GDM1 (cell line): ENCODE measurements around the gene ATP6V0A1.
"Not testable (repeated sequence)": the region's sequence is repeated elsewhere in the genome, so short reads cannot be mapped to it uniquely, and the experiment has no call there.

ENCODE experiments used
- DNase-seq: peaks from one replicate; lab custom pipeline; 2025; lab: John Stamatoyannopoulos, UW

ATP6V0A1 gene

DNA sequence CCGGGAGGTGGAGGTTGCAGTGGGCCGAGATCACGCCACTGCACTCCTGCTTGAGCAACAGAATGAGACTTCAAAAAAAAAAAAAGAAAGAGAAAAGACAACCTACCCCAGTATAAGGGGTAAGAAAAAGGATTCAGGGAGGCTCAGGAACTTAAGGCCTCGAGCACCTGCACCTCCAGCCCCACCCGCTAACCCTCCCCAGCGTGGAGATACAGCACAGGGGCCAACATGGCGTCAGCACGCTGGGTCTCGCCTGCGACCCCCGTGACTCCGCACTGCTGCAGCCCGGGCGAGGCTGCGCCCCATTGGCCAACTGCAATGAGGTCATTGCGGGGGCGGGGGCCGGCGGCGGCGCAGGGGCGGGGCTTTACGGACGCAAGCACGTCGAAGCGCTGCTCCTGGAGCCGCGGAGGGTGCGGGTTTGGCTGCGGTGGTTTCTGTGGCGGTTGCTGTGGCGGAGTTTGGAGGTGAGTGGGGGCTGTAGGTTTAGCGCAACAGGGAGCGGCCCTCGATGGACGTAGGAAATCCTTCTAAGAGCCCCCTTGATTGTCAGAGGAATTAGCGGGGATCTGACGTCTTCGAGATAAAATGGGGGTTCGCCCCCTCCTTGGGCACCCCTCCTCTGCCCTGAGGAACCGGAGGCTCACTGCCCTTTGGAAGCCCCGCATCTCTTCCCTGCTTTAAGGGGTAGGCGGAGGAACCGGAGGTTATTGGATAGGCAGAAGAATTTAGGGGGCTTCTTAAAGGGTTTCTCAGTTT, at the start of gene ATP6V0A1:
Gene ATP6V0A1, plus strand, starts transcription at position 382 of the 759 bp plus-strand sequence. CDS start 2,017 bp downstream, outside the sequence.
- peak; percentile 82 for DNase-seq

DNA sequence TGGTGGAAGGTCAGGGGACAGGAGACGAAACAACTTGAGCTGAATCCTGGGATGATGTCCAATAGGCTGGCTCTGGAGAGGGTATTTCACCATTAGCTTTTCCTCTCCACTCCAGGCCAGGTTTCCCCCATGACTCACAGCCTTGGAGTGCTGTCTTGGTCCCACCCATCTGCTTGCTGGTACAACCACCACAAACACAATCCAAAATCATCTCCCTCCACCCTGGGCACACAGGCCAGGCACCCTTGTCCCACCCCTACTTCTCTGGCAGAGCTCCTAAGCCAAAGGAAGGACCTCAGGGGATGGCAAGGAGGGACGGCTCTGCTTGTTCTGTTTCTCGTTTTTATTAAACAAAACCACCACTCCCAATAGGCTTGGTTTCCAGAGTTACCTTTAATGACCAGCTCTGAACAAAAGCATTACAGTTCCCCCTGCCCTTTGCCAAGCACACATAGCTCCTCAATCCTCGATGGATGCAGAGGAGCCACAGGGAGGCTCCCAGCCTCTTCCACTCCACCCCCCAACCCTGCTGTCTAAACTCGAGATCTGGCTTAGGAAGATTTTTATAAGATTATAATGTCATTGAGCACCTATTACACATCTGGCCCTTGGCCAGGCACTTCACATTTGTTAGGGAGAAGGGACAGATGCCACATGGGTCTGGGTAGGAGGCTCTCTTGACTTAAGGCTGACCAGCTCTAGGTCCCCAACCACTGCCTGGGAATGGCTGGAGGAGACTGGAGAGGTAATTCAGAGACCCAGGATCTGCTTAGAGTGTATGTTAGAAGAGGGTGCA, 49.0 kb upstream of the ATP6V0A1 start:
- DNase-seq = no peak

GRCh38 chr17:42410319-42410685, 48.4 kb upstream of the ATP6V0A1 start:
- DNase-seq = no peak

- no peak for DNase-seq
Observed at GRCh38 chr17:42411361-42411760, 47.3 kb upstream of the ATP6V0A1 start.

DNA sequence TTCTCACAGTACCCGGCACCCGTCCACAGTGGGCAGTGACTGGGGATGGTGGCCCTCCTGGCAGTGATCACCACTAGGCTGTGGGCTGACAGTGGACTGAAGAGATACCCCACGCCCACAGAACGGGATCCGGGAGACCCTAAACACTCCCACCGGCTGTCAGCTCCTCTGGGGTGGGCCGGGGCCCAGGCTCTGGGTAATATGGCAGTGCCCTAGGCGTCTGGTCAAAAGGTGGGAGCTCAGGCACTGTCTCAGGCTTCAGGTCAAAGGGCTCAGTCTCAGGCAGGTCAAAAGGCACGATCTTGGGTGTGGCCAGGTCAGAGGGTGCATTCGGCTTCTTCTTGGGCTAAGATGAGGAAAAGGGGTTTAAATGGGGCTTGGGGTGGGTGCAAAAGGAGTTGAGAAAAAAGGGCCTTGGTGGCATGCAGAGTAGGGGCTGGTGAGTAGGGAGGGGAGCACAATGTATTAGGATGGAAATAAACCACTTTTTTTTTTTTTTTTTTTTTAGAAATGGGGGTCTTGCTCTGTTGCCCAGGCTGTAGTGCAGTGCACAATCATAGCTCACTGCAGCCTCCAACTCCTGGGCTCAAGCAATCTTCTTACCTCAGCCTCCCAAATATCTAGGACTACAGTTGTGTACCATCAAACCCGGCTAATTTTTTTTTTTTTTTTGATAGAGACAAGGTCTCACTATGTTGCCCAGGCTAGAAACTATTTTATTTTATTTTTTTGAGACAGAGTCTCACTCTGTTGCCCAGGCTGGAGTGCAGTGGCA, 46.6 kb upstream of the ATP6V0A1 start:
- no peak for DNase-seq

- no peak for DNase-seq
Observed at GRCh38 chr17:42413464-42414040, 45.1 kb upstream of the ATP6V0A1 start.

- DNase-seq = peak; percentile 90
Observed at GRCh38 chr17:42414704-42415409, 43.8 kb upstream of the ATP6V0A1 start.

- not testable (repeated sequence) for DNase-seq
Observed at GRCh38 chr17:42417981-42418380, 40.7 kb upstream of the ATP6V0A1 start.

- DNase-seq = no peak
Observed at GRCh38 chr17:42421136-42421506, 37.6 kb upstream of the ATP6V0A1 start.

- no peak for DNase-seq
Observed at GRCh38 chr17:42421507-42422338, 37.0 kb upstream of the ATP6V0A1 start.

DNA sequence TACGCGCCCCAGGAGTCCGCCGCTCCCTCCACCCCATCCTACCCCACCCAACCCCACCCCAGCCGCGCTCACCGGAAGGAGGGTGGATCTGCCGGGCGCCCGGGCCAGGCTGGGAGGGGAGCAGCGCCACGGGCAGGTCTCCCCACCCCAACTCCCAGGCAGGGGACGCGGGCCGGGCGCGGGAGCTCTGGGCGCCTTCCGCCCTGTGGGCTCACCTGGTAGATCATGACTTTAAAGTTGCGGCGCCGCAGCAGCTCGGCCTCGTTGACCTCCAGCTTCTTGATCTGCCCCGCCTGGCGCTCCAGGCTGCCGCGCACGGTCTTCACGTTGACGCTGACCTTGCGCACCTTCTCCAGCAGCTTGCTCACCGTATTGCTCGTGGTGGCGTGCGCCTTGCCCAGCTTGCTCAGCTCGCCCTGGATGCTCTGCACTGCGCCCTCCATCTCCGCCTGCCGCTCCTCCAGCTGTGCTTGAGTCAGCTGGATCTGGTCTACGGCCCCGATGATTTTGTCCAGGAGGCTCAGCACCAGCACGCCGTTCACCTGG, 36.2 kb upstream of the ATP6V0A1 start:
- no peak for DNase-seq

- peak; percentile 40 for DNase-seq
Observed at GRCh38 chr17:42422958-42423712, 35.5 kb upstream of the ATP6V0A1 start, which contains the start of gene CAVIN1. Gene CAVIN1, minus strand, starts transcription at chr17:42423256. Its CDS starts 159 bp downstream, at chr17:42423097.

DNA sequence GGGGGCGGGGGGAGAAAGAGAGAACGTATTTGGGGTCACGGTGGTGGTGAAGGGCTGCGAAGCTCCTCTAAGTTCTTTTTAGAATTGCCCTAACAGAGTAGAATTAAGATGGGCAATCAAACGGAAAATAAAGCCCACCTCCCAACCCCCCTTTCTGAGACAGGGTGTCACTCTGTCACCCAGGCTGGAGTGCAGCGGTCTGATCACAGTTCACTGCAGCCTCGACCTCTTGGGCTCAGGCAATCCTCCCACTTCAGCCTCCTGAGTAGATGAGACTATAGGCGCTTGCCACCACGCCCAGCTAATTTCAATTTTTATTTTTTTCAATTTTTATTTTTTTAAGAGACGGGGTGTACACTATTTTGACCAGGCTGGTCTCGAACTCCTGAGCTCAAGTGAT, 34.9 kb upstream of the ATP6V0A1 start:
- DNase-seq = no peak

- no peak for DNase-seq
Observed at GRCh38 chr17:42424991-42425610, 33.6 kb upstream of the ATP6V0A1 start.

GRCh38 chr17:42428141-42428944, 30.3 kb upstream of the ATP6V0A1 start:
- peak; percentile 68 for DNase-seq

DNA sequence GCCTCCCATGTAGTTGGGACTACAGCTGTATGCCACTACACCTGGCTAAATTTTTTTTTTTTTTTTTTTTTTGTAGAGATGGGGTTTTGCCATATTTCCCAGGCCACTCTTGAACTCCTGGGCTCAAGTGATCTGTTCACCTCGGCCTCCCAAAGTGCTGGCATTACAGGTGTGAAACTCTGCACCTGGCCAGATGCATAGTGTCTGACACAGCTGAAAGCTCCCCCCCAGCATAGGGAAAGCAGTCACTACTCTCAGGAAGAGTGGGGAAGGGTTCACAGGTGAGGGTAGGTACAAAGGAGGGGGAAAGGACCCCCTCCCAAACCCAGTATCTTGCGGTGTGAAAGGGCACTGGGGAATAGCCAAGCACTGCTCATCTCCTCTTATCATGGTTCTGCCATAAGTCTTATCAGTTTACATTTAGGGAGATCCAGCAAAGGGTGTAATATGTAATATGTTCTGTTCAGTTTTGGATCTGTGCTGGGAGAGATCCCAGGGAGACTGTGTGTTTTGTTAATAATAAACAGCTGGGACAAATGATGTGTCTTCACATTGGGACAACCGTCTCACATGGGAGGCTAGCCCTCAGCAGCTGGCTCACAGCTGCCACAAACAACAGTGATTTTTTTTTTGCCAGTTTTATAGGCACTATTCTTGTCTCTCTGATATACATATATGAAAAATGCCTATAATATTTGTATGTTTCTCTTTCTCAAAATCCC, 28.8 kb upstream of the ATP6V0A1 start:
- DNase-seq = no peak

GRCh38 chr17:42431758-42432161, 26.9 kb upstream of the ATP6V0A1 start:
- no peak for DNase-seq
